GM23338 (cell line): Measurements from ENCODE around the gene HEXB.

Source experiments
- TF ChIP-seq, protein P1 (sequence below), 2 experiments: fragments of 200-600 bp in 1 of 2; sonication (generic) in 1 of 2; conservative IDR thresholded peaks; 2 replicates each; pipeline versions ENCODE4 v1.5.1 to v1.6.1; 2016 to 2017; ENCODE audit warnings: antibody characterized with exemption in 2 of 2, low read depth in 2 of 2, mild to moderate bottlenecking in 2 of 2, moderate library complexity in 1 of 2
- TF ChIP-seq, protein P2 (sequence below): IDR thresholded peaks from one replicate; pipeline ENCODE4 v1.6.1; 2018; ENCODE audit warnings: antibody characterized with exemption; ENCODE audit not compliant: unreplicated experiment

DNA sequence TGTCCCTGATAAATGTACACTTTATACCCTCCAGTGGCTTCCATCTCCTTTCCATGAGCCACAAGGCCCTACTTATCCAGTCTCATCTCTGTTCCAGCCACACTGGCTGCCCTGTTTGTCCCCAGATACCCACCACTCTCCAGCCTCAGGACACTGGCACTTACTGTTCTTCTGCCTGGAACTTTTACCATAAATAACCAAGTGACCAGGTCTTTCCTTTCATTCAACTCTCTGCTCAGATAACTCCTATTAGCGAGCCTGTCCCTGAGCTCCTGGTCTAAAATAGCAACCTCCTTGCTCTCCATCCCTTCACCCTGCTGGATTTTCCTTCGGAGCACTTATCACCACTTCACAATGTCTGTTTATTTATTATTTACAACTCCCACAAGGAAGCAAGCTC, 27.9 kb upstream of the HEXB start:
- TF ChIP-seq, protein P1, sequence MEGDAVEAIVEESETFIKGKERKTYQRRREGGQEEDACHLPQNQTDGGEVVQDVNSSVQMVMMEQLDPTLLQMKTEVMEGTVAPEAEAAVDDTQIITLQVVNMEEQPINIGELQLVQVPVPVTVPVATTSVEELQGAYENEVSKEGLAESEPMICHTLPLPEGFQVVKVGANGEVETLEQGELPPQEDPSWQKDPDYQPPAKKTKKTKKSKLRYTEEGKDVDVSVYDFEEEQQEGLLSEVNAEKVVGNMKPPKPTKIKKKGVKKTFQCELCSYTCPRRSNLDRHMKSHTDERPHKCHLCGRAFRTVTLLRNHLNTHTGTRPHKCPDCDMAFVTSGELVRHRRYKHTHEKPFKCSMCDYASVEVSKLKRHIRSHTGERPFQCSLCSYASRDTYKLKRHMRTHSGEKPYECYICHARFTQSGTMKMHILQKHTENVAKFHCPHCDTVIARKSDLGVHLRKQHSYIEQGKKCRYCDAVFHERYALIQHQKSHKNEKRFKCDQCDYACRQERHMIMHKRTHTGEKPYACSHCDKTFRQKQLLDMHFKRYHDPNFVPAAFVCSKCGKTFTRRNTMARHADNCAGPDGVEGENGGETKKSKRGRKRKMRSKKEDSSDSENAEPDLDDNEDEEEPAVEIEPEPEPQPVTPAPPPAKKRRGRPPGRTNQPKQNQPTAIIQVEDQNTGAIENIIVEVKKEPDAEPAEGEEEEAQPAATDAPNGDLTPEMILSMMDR (conservative IDR thresholded peaks at IDR 0.05; ENCODE audit: low read depth in 2 of 2): no peak
- TF ChIP-seq, protein P2, sequence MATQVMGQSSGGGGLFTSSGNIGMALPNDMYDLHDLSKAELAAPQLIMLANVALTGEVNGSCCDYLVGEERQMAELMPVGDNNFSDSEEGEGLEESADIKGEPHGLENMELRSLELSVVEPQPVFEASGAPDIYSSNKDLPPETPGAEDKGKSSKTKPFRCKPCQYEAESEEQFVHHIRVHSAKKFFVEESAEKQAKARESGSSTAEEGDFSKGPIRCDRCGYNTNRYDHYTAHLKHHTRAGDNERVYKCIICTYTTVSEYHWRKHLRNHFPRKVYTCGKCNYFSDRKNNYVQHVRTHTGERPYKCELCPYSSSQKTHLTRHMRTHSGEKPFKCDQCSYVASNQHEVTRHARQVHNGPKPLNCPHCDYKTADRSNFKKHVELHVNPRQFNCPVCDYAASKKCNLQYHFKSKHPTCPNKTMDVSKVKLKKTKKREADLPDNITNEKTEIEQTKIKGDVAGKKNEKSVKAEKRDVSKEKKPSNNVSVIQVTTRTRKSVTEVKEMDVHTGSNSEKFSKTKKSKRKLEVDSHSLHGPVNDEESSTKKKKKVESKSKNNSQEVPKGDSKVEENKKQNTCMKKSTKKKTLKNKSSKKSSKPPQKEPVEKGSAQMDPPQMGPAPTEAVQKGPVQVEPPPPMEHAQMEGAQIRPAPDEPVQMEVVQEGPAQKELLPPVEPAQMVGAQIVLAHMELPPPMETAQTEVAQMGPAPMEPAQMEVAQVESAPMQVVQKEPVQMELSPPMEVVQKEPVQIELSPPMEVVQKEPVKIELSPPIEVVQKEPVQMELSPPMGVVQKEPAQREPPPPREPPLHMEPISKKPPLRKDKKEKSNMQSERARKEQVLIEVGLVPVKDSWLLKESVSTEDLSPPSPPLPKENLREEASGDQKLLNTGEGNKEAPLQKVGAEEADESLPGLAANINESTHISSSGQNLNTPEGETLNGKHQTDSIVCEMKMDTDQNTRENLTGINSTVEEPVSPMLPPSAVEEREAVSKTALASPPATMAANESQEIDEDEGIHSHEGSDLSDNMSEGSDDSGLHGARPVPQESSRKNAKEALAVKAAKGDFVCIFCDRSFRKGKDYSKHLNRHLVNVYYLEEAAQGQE: no peak
